ENCODE data around the gene NRCAM. TPM values are rescaled to one million over a fixed set of nuclear protein-coding genes. Genes with fewer than 3 reads are reported as not detected.

Gene NRCAM
- total and polyA plus RNA-seq, 7 donors: 1.3 to 3.9 (median 1.8) TPM; not detected in 2

DNA sequence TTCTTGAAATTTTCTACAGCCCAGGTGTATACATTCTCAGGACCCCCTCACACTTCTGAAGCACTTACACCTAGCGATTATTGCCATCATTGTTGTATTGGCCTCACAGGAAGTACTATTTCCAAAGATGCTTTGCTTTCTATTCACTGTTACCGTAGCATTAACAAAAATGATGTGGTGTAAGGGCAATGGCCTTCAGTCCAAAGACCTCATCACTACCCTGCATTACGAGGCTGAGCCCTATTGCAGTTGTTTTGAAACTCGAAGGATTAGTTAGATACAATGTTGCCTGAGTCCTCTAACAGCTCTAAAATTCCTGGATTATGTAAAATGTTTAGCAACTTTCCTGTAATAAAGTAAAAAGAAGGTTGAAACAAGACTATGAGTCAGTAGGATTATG lies 2.9 kb downstream of the NRCAM start:
- Histone ChIP-seq H3K9me3 (no peaks in the 10 kb centered on the region), H3K4me3 (no peak overlapping the region), H3K27me3 (peaks cover 19 to 71% (median 33%) of the 10 kb centered on the region in 3 donors), H3K27ac (no peak overlapping the region), H3K36me3 (no peaks in the 10 kb centered on the region), H3K4me1 (peaks cover 0 to 29% (median 24%) of the 10 kb centered on the region in 4 donors)
- 88 to 91% methylated on average over 4 of the region's 4 CpGs for WGBS, 2 donors
- TF ChIP-seq POLR2A (IDR thresholded peaks at IDR 0.05): no peak
- TF ChIP-seq, protein P1, sequence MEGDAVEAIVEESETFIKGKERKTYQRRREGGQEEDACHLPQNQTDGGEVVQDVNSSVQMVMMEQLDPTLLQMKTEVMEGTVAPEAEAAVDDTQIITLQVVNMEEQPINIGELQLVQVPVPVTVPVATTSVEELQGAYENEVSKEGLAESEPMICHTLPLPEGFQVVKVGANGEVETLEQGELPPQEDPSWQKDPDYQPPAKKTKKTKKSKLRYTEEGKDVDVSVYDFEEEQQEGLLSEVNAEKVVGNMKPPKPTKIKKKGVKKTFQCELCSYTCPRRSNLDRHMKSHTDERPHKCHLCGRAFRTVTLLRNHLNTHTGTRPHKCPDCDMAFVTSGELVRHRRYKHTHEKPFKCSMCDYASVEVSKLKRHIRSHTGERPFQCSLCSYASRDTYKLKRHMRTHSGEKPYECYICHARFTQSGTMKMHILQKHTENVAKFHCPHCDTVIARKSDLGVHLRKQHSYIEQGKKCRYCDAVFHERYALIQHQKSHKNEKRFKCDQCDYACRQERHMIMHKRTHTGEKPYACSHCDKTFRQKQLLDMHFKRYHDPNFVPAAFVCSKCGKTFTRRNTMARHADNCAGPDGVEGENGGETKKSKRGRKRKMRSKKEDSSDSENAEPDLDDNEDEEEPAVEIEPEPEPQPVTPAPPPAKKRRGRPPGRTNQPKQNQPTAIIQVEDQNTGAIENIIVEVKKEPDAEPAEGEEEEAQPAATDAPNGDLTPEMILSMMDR (IDR thresholded peaks at IDR 0.05): no peak
- no peak for TF ChIP-seq POLR2AphosphoS5 (IDR thresholded peaks at IDR 0.05)
- no peak for TF ChIP-seq EP300 (IDR thresholded peaks at IDR 0.05)
- intact Hi-C loops (cut with DNase I): no loop called here
- no peak for DNase-seq

DNA sequence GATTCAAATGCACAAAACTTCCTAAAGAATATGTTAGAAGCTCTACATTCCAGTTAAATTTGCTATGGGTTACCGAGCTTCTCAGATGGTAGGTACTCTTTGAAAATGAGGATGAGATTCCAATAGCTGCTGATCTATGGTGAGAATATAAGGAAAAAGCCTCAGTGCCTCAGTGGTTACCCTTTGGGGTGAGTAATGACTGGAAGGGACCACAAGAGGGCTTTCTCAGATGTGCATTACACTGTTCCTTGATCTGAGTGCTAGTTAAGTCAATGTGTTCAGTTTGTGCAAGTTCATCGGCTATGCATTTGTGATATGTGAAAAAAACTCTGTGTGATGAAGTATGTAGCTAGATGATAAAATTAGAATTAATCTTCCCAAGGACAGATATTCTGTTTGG lies 3.5 kb downstream of the NRCAM start:
- intact Hi-C loops (cut with DNase I): no loop called here
- WGBS, 2 donors: 58 to 72% methylated on average over 2 of the region's 2 CpGs

DNA sequence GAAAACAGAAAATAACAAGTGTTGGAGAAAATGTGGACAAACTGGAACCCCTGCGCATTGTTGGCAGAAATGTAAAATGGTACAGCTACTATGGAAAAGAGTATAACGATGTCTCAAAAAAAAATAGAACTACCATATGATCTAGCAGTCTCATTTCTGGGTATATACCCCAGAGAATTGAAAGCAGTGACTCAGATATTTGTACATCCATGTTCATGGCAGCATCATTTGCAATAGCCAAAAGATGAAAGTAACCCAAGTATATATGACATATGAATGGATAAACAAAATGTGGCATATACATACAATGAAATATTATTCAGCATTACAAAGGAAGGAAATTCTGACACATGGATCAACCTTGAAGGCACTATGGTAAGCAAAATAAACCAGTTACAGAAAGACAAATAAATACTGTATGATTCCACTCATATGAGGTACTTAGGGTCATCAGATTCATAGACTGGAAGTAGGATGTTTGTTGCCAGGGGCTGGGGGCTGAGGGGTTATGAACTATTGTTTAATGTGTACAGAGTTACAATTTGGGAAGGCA lies 4.9 kb downstream of the NRCAM start:
- no peak for TF ChIP-seq POLR2AphosphoS5 (IDR thresholded peaks at IDR 0.05)
- no peak for TF ChIP-seq POLR2A (IDR thresholded peaks at IDR 0.05)
- TF ChIP-seq, protein P1 (IDR thresholded peaks at IDR 0.05): no peak
- TF ChIP-seq EP300 (IDR thresholded peaks at IDR 0.05): no peak
- WGBS, 2 donors: 88 to 92% methylated on average over 2 of the region's 2 CpGs

More for the DNA sequence above, 3.5 kb downstream of the NRCAM start:
- Histone ChIP-seq H3K27ac (no peak overlapping the region), H3K9me3 (no peaks in the 10 kb centered on the region), H3K27me3 (peaks cover 19 to 65% (median 32%) of the 10 kb centered on the region in 3 donors), H3K4me3 (no peak overlapping the region), H3K4me1 (peaks cover 0 to 29% (median 24%) of the 10 kb centered on the region in 4 donors), H3K36me3 (no peaks in the 10 kb centered on the region)
- no peak for DNase-seq
- no peak for TF ChIP-seq POLR2AphosphoS5 (IDR thresholded peaks at IDR 0.05)
- TF ChIP-seq, protein P1 (IDR thresholded peaks at IDR 0.05): no peak
- no peak for TF ChIP-seq EP300 (IDR thresholded peaks at IDR 0.05)
- no peak for TF ChIP-seq POLR2A (IDR thresholded peaks at IDR 0.05)

DNA sequence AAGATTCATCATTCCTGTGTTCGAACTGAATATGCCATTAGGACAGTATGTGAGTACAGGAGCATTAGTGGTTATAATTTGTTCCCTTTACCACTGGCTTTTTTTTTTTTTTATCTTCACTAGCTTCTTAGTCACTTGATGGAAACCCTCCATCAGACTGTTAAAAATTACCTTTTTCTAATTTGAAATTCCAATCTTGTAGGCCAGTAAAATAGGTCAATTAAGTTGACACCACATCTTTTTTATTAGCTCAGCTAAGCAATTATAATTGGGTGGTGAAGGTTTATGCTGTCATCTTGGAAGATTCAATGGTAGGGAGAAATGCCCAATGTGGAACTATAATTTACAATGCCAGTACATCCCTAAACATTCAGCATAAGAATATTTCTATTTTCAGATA lies 6.1 kb downstream of the NRCAM start:
- intact Hi-C loops (cut with DNase I): no loop called here
- WGBS, 2 donors: 86 to 92% methylated on average over 1 of the region's 1 CpG
- no peak for DNase-seq

More for the DNA sequence above, 4.9 kb downstream of the NRCAM start:
- DNase-seq: no peak
- H3K36me3 ChIP-seq: no peaks in the 10 kb centered on the region
- H3K4me1 ChIP-seq: peaks cover 0 to 20% (median 19%) of the 10 kb centered on the region in 4 donors
- no peaks in the 10 kb centered on the region for H3K9me3 ChIP-seq
- H3K27ac ChIP-seq: no peak overlapping the region
- peaks cover 15 to 52% (median 20%) of the 10 kb centered on the region in 3 donors for H3K27me3 ChIP-seq
- intact Hi-C loops (cut with DNase I): no loop called here
- H3K4me3 ChIP-seq: no peak overlapping the region

More for the DNA sequence above, 6.1 kb downstream of the NRCAM start:
- H3K4me1 ChIP-seq: peaks cover 0 to 8% (median 7%) of the 10 kb centered on the region in 4 donors
- peaks cover 4 to 40% (median 8%) of the 10 kb centered on the region in 3 donors for H3K27me3 ChIP-seq
- TF ChIP-seq EP300 (IDR thresholded peaks at IDR 0.05): no peak
- TF ChIP-seq, protein P1 (IDR thresholded peaks at IDR 0.05): no peak
- no peak for TF ChIP-seq POLR2A (IDR thresholded peaks at IDR 0.05)
- no peak for TF ChIP-seq POLR2AphosphoS5 (IDR thresholded peaks at IDR 0.05)
- no peak overlapping the region for H3K4me3 ChIP-seq
- H3K36me3 ChIP-seq: no peaks in the 10 kb centered on the region
- no peaks in the 10 kb centered on the region for H3K9me3 ChIP-seq
- no peak overlapping the region for H3K27ac ChIP-seq

Measured in sigmoid colon (tissue), 7 donors.